Neuronal stem cell (in vitro differentiated cells): Measurements from ENCODE around the gene TEDC1.

Experiments used
- DNase-seq: peaks from one replicate; pipeline ENCODE4 v3.0.0-alpha.2; 2013; ENCODE audit warnings: low spot score
- H2AFZ ChIP-seq: one replicate; pipeline ENCODE4 v1.6.1; 2013; ENCODE audit warnings: mild to moderate bottlenecking, low read length, inconsistent platforms
- H2AK5ac ChIP-seq: 2 replicates; pipeline ENCODE4 v1.6.1; 2013; ENCODE audit warnings: low read depth, mild to moderate bottlenecking, inconsistent platforms, low read length, moderate library complexity, mixed read lengths
- H2BK120ac ChIP-seq: 2 replicates; pipeline ENCODE4 v1.6.1; 2013; ENCODE audit warnings: low read depth, mild to moderate bottlenecking, inconsistent platforms, low read length, moderate library complexity, mixed read lengths
- H2BK12ac ChIP-seq: one replicate; pipeline ENCODE4 v1.6.1; 2013; ENCODE audit warnings: low read length, inconsistent platforms
- H2BK15ac ChIP-seq: 2 replicates; pipeline ENCODE4 v1.6.1; 2013; ENCODE audit warnings: mild to moderate bottlenecking, low read length, inconsistent platforms, mixed read lengths
- H2BK5ac ChIP-seq: one replicate; pipeline ENCODE4 v1.6.1; 2013; ENCODE audit warnings: inconsistent platforms, mild to moderate bottlenecking, low read length, moderate library complexity
- H3K14ac ChIP-seq: one replicate; pipeline ENCODE4 v1.6.1; 2013; ENCODE audit warnings: low read length, inconsistent platforms
- H3K18ac ChIP-seq: 2 replicates; pipeline ENCODE4 v1.6.1; 2013; ENCODE audit warnings: low read length, inconsistent platforms
- H3K23ac ChIP-seq: 2 replicates; pipeline ENCODE4 v1.6.1; 2013; ENCODE audit warnings: low read depth, mild to moderate bottlenecking, mixed read lengths, low read length, inconsistent platforms; ENCODE audit not compliant: poor library complexity
- H3K27ac ChIP-seq: replicated peaks from 3 replicates; pipeline ENCODE4 v1.5.1; 2013; ENCODE audit warnings: low read length, inconsistent platforms
- H3K27me3 ChIP-seq, 3 experiments: 2 replicates each; pipeline ENCODE4 v1.6.1; 2013; ENCODE audit warnings: low read length in 3 of 3, mild to moderate bottlenecking in 2 of 3, inconsistent platforms in 1 of 3, low read depth in 1 of 3, mixed read lengths in 1 of 3, moderate library complexity in 1 of 3; ENCODE audit not compliant: control insufficient read depth in 3 of 3, insufficient read depth in 3 of 3
- H3K36me3 ChIP-seq, 2 donors: replicated peaks in 1 of 2; 2 replicates each; pipeline ENCODE4 v1.6.1; 2013; ENCODE audit warnings: low read length in 2 of 2; ENCODE audit not compliant: control insufficient read depth in 2 of 2, insufficient read depth in 2 of 2
- H3K4ac ChIP-seq: 2 replicates; pipeline ENCODE4 v1.6.1; 2013; ENCODE audit warnings: inconsistent platforms, mild to moderate bottlenecking, low read length, moderate library complexity
- H3K4me1 ChIP-seq, 2 donors: 1 replicate in 1 of 2; 2 replicates in 1 of 2; pipeline ENCODE4 v1.6.1; 2013; ENCODE audit warnings: low read length in 2 of 2, low read depth in 1 of 2; ENCODE audit not compliant: control insufficient read depth in 2 of 2, insufficient read depth in 1 of 2
- H3K4me2 ChIP-seq: one replicate; pipeline ENCODE4 v1.6.1; 2013; ENCODE audit warnings: mild to moderate bottlenecking, low read length, inconsistent platforms; ENCODE audit not compliant: insufficient read depth, poor library complexity, severe bottlenecking
- H3K4me3 ChIP-seq, 2 donors: 2 replicates each; pipeline ENCODE4 v1.5.1; 2013; ENCODE audit warnings: low read length in 2 of 2, mild to moderate bottlenecking in 2 of 2, inconsistent platforms in 1 of 2, moderate library complexity in 1 of 2
- H3K79me1 ChIP-seq: one replicate; pipeline ENCODE4 v1.6.1; 2013; ENCODE audit warnings: low read depth, mild to moderate bottlenecking, inconsistent platforms, low read length, moderate library complexity
- H3K9ac ChIP-seq: one replicate; pipeline ENCODE4 v1.6.1; 2013; ENCODE audit warnings: mild to moderate bottlenecking, low read depth, low read length, inconsistent platforms; ENCODE audit not compliant: poor library complexity
- H3K9me3 ChIP-seq, 2 donors: replicated peaks in 1 of 2; 2 replicates each; pipeline versions ENCODE3 to v1.6.1; 2013; ENCODE audit warnings: low read length in 2 of 2, mild to moderate bottlenecking in 2 of 2, inconsistent platforms in 1 of 2, low read depth in 1 of 2, mixed read lengths in 1 of 2, moderate library complexity in 1 of 2; ENCODE audit not compliant: control insufficient read depth in 2 of 2, insufficient read depth in 1 of 2
- H4K8ac ChIP-seq: one replicate; pipeline ENCODE4 v1.6.1; 2013; ENCODE audit warnings: low read depth, mild to moderate bottlenecking, inconsistent platforms, low read length, moderate library complexity
- H4K91ac ChIP-seq: one replicate; pipeline ENCODE4 v1.6.1; 2013; ENCODE audit warnings: low read length, low read depth, mild to moderate bottlenecking, inconsistent platforms; ENCODE audit not compliant: poor library complexity
- WGBS, 2 donors: extraction: QIAGEN DNeasy Blood & Tissue Kit; methylation state at CpG; one replicate each; pipeline ENCODE4 v1.1.7; 2013; ENCODE audit warnings: missing lambda C conversion rate in 2 of 2, mixed read lengths in 1 of 2; ENCODE audit not compliant: insufficient read length in 2 of 2, insufficient replicate concordance in 1 of 2; ENCODE audit errors: extremely low coverage in 2 of 2; 5-methylcytosine and 5-hydroxymethylcytosine counted together

TEDC1 gene

DNA sequence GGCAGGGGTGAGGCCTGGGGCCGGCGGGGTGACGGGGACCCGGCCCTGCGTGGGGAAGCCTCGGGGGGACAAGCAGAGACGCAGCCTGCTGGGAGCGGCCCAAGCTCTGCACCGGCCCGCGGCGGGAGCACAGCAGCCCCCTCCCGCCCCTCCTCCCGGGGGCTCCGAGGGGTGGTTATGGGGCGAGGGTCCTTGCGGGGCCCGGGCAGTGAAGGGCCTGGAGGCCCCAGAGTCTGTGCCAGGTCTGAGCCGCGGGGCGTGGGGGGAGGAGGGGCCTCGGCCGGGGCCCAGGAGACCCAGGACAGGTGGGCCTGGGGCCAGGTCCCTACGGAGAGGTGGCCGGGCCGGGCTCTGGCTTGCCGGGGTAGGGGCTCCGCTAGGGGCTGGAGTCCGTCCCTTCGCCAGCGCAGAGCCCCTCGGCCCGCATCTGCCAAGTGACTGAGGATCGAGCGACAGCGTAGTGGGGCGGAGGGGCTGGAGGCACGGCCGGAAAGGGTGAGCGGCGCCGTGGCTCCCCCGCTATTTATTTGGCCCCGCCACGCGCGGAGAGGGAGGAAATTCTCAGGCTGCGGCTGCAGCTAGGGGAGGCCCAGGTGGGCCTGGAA is 35.8 kb downstream of the TEDC1 start:
- Histone ChIP-seq H3K79me1 (peaks cover 4% of the 10 kb centered on the region), H3K4me2 (peak overlapping the region; percentile 69), H3K23ac (no peak overlapping the region), H3K4me3 (peak overlapping the region; percentile 49 to 80), H4K91ac (no peak overlapping the region), H2BK120ac (no peak overlapping the region), H3K9ac (peak overlapping the region; percentile 83), H2BK5ac (no peak overlapping the region), H3K27me3 (peaks cover 0 to 20% (median 8%) of the 10 kb centered on the region in 3 experiments), H2AFZ (peak overlapping the region; percentile 69), H3K4ac (no peak overlapping the region), H3K9me3 (peaks cover 0 to 11% of the 10 kb centered on the region in 2 donors), H3K36me3 (no peaks in the 10 kb centered on the region), H4K8ac (no peak overlapping the region), H3K18ac (peak overlapping the region; percentile 85), H3K14ac (peak overlapping the region; percentile 38), H3K27ac (no peak overlapping the region), H2BK12ac (peak overlapping the region; percentile 41), H3K4me1 (peaks cover 0 to 9% of the 10 kb centered on the region in 2 donors), H2BK15ac (no peak overlapping the region), H2AK5ac (peak overlapping the region; percentile 86)
- DNase-seq: no peak
- WGBS, 2 donors: no CpG with 5 or more reads among the region's 48 CpGs

DNA sequence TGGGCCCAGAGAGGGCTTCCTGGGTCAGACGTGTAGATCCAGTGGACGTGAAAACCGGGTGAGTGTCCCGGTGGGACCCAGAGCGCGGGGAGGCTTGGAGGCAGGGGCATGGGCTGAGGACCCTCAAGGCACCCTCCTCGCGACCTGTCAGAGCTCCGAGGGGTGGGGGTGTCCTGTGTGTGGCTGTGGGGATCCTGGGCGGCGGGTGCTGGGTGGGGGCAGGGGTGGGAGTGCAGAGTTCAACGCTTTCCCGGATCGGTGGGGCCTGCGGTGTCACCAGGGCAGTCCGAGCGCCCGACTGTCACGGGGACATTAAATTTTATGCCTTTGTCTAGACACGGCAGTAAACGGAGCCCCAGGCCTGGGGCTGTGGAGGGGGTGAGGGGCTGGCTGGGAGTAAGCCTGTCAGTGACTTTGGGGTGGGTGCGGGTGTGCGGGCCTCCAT is 36.4 kb downstream of the TEDC1 start:
- no peak for DNase-seq
- Histone ChIP-seq H3K4ac (peak overlapping the region; percentile 53), H2AFZ (peak overlapping the region; percentile 92), H3K36me3 (no peaks in the 10 kb centered on the region), H2BK5ac (peak overlapping the region; percentile 53), H3K18ac (peak overlapping the region; percentile 85), H3K4me2 (peak overlapping the region; percentile 69), H3K27ac (no peak overlapping the region), H3K4me3 (peak overlapping the region; percentile 49 to 80), H3K9ac (peak overlapping the region; percentile 83), H4K8ac (no peak overlapping the region), H3K14ac (peak overlapping the region; percentile 31), H3K9me3 (peaks cover 0 to 17% of the 10 kb centered on the region in 2 donors), H3K23ac (peak overlapping the region; percentile 85), H4K91ac (no peak overlapping the region), H3K79me1 (peaks cover 4% of the 10 kb centered on the region), H2BK12ac (peak overlapping the region; percentile 41), H3K27me3 (peaks cover 0 to 20% (median 10%) of the 10 kb centered on the region in 3 experiments), H3K4me1 (peaks cover 0 to 9% of the 10 kb centered on the region in 2 donors), H2BK15ac (peak overlapping the region; percentile 78), H2AK5ac (peak overlapping the region; percentile 86), H2BK120ac (peak overlapping the region; percentile 96)
- WGBS, 2 donors: no CpG with 5 or more reads among the region's 23 CpGs

- H3K9me3 ChIP-seq: peaks cover 0 to 19% of the 10 kb centered on the region in 2 donors
- H3K27ac ChIP-seq: no peak overlapping the region
- peak overlapping the region; percentile 86 for H2AK5ac ChIP-seq
- no CpG with 5 or more reads among the region's 67 CpGs for WGBS, 2 donors
- DNase-seq: peak; percentile 57
- peak overlapping the region; percentile 97 for H3K18ac ChIP-seq
- H3K9ac ChIP-seq: peak overlapping the region; percentile 84
- no peaks in the 10 kb centered on the region for H3K36me3 ChIP-seq
- H2BK12ac ChIP-seq: peak overlapping the region; percentile 99
- peaks cover 4% of the 10 kb centered on the region for H3K79me1 ChIP-seq
- peak overlapping the region; percentile 54 for H3K4me2 ChIP-seq
- no peak overlapping the region for H4K8ac ChIP-seq
- peaks cover 0 to 9% of the 10 kb centered on the region in 2 donors for H3K4me1 ChIP-seq
- peak overlapping the region; percentile 49 to 69 for H3K4me3 ChIP-seq
- H2BK5ac ChIP-seq: peak overlapping the region; percentile 53
- H3K27me3 ChIP-seq: peaks cover 0 to 20% (median 10%) of the 10 kb centered on the region in 3 experiments
- no peak overlapping the region for H4K91ac ChIP-seq
- H2AFZ ChIP-seq: peak overlapping the region; percentile 92
- no peak overlapping the region for H3K14ac ChIP-seq
- H3K23ac ChIP-seq: peak overlapping the region; percentile 85
- H2BK15ac ChIP-seq: peak overlapping the region; percentile 78
- H2BK120ac ChIP-seq: peak overlapping the region; percentile 96
- peak overlapping the region; percentile 53 for H3K4ac ChIP-seq
Observed at GRCh38 chr14:105527826-105528585, 37.0 kb downstream of the TEDC1 start.
